Trophoblast cell (in vitro differentiated cells and primary cell): ENCODE results near the gene ODAD2.
"Not testable (repeated sequence)": the region's sequence is repeated elsewhere in the genome, so short reads cannot be mapped to it uniquely, and the experiment has no call there.

Experiments used
- DNase-seq, 2 donors: peaks; one replicate each; pipeline ENCODE4 v3.0.0-alpha.2; 2016
- H2AFZ ChIP-seq: 2 replicates; pipeline ENCODE4 v1.6.1; 2013; ENCODE audit warnings: low read length, moderate library complexity, mild to moderate bottlenecking; ENCODE audit not compliant: insufficient read depth, poor library complexity
- H2AK5ac ChIP-seq: 2 replicates; pipeline ENCODE4 v1.6.1; 2013; ENCODE audit warnings: mild to moderate bottlenecking, low read length
- H2BK120ac ChIP-seq: 2 replicates; pipeline ENCODE4 v1.6.1; 2013; ENCODE audit warnings: low read length, mild to moderate bottlenecking, moderate library complexity; ENCODE audit not compliant: insufficient read depth, poor library complexity
- H2BK12ac ChIP-seq: 2 replicates; pipeline ENCODE4 v1.6.1; 2013; ENCODE audit warnings: mild to moderate bottlenecking, low read length, moderate library complexity
- H2BK5ac ChIP-seq: 2 replicates; pipeline ENCODE4 v1.6.1; 2013; ENCODE audit warnings: low read length, low read depth, moderate library complexity, mild to moderate bottlenecking; ENCODE audit not compliant: poor library complexity
- H3K14ac ChIP-seq: 2 replicates; pipeline ENCODE4 v1.6.1; 2013; ENCODE audit warnings: mild to moderate bottlenecking, low read length
- H3K18ac ChIP-seq: 2 replicates; pipeline ENCODE4 v1.6.1; 2013; ENCODE audit warnings: mild to moderate bottlenecking, low read length
- H3K23ac ChIP-seq: 2 replicates; pipeline ENCODE4 v1.6.1; 2013; ENCODE audit warnings: low read length
- H3K27ac ChIP-seq: 2 replicates; pipeline ENCODE4 v1.5.1; 2013; ENCODE audit warnings: low read depth, mild to moderate bottlenecking, inconsistent platforms, low read length, moderate library complexity
- H3K27me3 ChIP-seq: 2 replicates; pipeline ENCODE4 v1.6.1; 2013; ENCODE audit warnings: inconsistent platforms, mild to moderate bottlenecking, low read length, moderate library complexity; ENCODE audit not compliant: insufficient read depth
- H3K36me3 ChIP-seq, 2 experiments: 1 replicate in 1 of 2; 2 replicates in 1 of 2; pipeline ENCODE4 v1.6.1; 2013; ENCODE audit warnings: low read length in 2 of 2, mild to moderate bottlenecking in 2 of 2, moderate library complexity in 1 of 2; ENCODE audit not compliant: insufficient read depth in 2 of 2, control insufficient read depth in 1 of 2
- H3K4ac ChIP-seq: 2 replicates; pipeline ENCODE4 v1.6.1; 2013; ENCODE audit warnings: low read depth, mild to moderate bottlenecking, low read length, moderate library complexity
- H3K4me1 ChIP-seq, 2 experiments: 1 replicate in 1 of 2; 2 replicates in 1 of 2; pipeline ENCODE4 v1.6.1; 2013; ENCODE audit warnings: low read length in 2 of 2, mild to moderate bottlenecking in 2 of 2, moderate library complexity in 1 of 2; ENCODE audit not compliant: insufficient read depth in 2 of 2, control insufficient read depth in 1 of 2
- H3K4me2 ChIP-seq: 2 replicates; pipeline ENCODE4 v1.6.1; 2013; ENCODE audit warnings: inconsistent platforms, mild to moderate bottlenecking, low read length, moderate library complexity
- H3K4me3 ChIP-seq: 2 replicates; pipeline ENCODE4 v1.5.1; 2013; ENCODE audit warnings: mild to moderate bottlenecking, low read depth, low read length, inconsistent platforms
- H3K79me1 ChIP-seq: one replicate; pipeline ENCODE4 v1.6.1; 2013; ENCODE audit warnings: low read length
- H3K79me2 ChIP-seq: 2 replicates; pipeline ENCODE4 v1.6.1; 2013; ENCODE audit warnings: low read length, mild to moderate bottlenecking; ENCODE audit not compliant: control insufficient read depth, insufficient read depth, poor library complexity
- H3K9ac ChIP-seq: 2 replicates; pipeline ENCODE4 v1.6.1; 2013; ENCODE audit warnings: mild to moderate bottlenecking, low read length
- H3K9me3 ChIP-seq: 2 replicates; pipeline ENCODE4 v1.6.1; 2013; ENCODE audit warnings: low read depth, mild to moderate bottlenecking, control low read depth, inconsistent platforms, low read length; ENCODE audit not compliant: insufficient read depth
- H4K12ac ChIP-seq: 2 replicates; pipeline ENCODE4 v1.6.1; 2013; ENCODE audit warnings: low read depth, mild to moderate bottlenecking, low read length, moderate library complexity
- H4K8ac ChIP-seq: 2 replicates; pipeline ENCODE4 v1.6.1; 2013; ENCODE audit warnings: low read depth, mild to moderate bottlenecking, low read length, moderate library complexity
- H4K91ac ChIP-seq: one replicate; pipeline ENCODE4 v1.6.1; 2013; ENCODE audit warnings: low read depth, mild to moderate bottlenecking, low read length, moderate library complexity
- WGBS: extraction: QIAGEN DNeasy Blood & Tissue Kit; methylation state at CpG from one replicate; pipeline ENCODE4 v1.1.7; 2013; ENCODE audit warnings: missing lambda C conversion rate; ENCODE audit not compliant: insufficient read length, insufficient coverage; ENCODE audit errors: extremely low coverage; 5-methylcytosine and 5-hydroxymethylcytosine counted together

Gene ODAD2

DNA sequence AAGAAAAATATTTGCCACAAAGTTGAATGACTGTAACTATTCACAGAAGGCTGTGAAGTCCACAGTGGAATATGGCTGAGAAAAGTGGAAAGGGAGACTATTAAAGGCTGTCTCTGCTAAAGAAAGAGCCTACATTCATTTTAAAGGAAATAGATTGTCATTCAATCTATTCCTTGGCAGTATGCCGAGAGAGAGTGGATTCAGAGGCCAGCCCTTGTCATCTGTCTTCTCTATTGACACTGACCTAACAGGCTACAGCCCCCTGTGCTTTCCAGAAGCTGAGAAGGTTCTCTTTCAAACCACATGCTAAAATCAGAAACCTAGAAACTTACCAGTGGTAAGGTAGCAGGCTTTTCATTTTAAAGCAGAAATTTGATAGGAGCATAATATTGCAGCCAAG, 12.1 kb downstream of the ODAD2 start:
- Histone ChIP-seq H3K23ac (no peak overlapping the region), H3K4ac (no peak overlapping the region), H3K79me1 (no peaks in the 10 kb centered on the region), H3K18ac (no peak overlapping the region), H3K4me2 (no peak overlapping the region), H3K27ac (no peak overlapping the region), H3K9ac (no peak overlapping the region), H3K4me3 (no peak overlapping the region), H3K14ac (no peak overlapping the region), H3K4me1 (no peaks in the 10 kb centered on the region), H4K12ac (no peak overlapping the region), H2AK5ac (no peak overlapping the region), H3K9me3 (no peaks in the 10 kb centered on the region), H2BK12ac (no peak overlapping the region), H3K79me2 (no peaks in the 10 kb centered on the region), H4K8ac (no peak overlapping the region), H2BK5ac (no peak overlapping the region), H4K91ac (no peak overlapping the region), H3K27me3 (no peaks in the 10 kb centered on the region), H3K36me3 (no peaks in the 10 kb centered on the region), H2AFZ (no peak overlapping the region), H2BK120ac (no peak overlapping the region)
- WGBS, result no CpG with 5 or more reads among the region's 1 CpG
- DNase-seq, result no peak

DNA sequence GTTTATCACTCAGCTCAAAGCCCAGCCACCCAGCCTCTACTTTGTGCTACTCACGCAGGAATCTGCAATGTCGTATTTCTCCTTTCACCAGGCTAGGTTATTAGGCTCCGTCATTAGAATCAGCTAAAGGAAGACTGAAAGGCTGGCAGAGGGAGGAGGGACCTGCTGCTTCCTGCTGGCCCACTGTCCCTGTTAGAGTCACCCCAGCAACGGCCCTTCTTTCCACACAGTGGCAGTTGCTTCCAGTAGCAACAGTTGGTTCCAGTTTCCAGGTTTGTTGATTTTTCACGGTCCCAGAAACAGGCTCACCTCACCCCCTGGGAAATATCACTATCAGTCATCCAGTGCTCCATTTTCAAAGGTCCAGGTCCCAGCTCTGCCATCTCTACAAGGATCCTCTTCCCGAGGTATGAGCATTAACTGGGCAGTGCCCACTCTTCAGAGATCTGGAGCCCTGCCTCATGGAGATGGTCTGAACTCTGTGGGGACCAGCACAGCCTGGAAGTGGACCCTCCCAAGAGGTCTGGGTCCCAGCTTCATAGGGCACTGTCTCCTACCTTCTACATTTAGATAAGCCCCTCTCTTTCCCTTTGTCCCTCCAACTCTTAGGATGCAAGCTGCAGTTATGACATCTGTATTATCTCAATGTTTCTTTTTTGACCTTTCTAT, 15.9 kb downstream of the ODAD2 start:
- H3K4me2 ChIP-seq, result no peak overlapping the region
- no peak overlapping the region for H2AK5ac ChIP-seq
- H3K36me3 ChIP-seq, result no peaks in the 10 kb centered on the region
- H3K4ac ChIP-seq, result no peak overlapping the region
- DNase-seq, result no peak
- no peak overlapping the region for H3K14ac ChIP-seq
- no peak overlapping the region for H3K18ac ChIP-seq
- H3K79me2 ChIP-seq, result no peaks in the 10 kb centered on the region
- H3K9me3 ChIP-seq, result no peaks in the 10 kb centered on the region
- no peak overlapping the region for H2BK120ac ChIP-seq
- no peak overlapping the region for H2AFZ ChIP-seq
- H3K27me3 ChIP-seq, result no peaks in the 10 kb centered on the region
- no peak overlapping the region for H3K9ac ChIP-seq
- H4K91ac ChIP-seq, result no peak overlapping the region
- H3K4me1 ChIP-seq, result no peaks in the 10 kb centered on the region
- H3K4me3 ChIP-seq, result no peak overlapping the region
- no peak overlapping the region for H2BK5ac ChIP-seq
- H4K8ac ChIP-seq, result no peak overlapping the region
- no peak overlapping the region for H3K27ac ChIP-seq
- no CpG with 5 or more reads among the region's 6 CpGs for WGBS
- H4K12ac ChIP-seq, result no peak overlapping the region
- H2BK12ac ChIP-seq, result no peak overlapping the region
- H3K23ac ChIP-seq, result no peak overlapping the region
- H3K79me1 ChIP-seq, result no peaks in the 10 kb centered on the region

DNA sequence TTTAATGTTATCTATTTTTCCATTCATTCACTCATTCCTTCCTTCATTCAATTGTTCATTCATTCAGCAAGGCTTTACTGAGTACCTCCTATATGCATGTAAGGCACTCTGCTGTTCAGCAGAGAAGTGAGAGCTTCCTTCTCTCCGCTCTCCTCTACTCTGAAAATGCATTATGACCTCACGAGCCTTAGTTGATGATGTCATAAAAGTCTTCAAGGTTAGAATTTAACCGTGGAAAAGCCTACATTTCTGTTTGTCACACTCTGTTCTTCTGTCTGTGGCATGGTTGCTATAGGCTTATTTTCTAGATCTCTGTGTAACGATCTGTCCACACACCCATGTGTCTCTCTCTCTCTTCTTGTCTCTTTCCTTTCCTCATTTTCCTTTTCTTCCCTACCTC, 17.1 kb downstream of the ODAD2 start:
- H2BK12ac ChIP-seq, result no peak overlapping the region
- no peak overlapping the region for H2BK5ac ChIP-seq
- no peak overlapping the region for H2AFZ ChIP-seq
- WGBS, result no CpG with 5 or more reads among the region's 4 CpGs
- no peak overlapping the region for H3K4me2 ChIP-seq
- H3K79me2 ChIP-seq, result no peaks in the 10 kb centered on the region
- H4K12ac ChIP-seq, result no peak overlapping the region
- H3K23ac ChIP-seq, result no peak overlapping the region
- no peak overlapping the region for H3K4me3 ChIP-seq
- H3K4me1 ChIP-seq, result no peaks in the 10 kb centered on the region
- H3K9me3 ChIP-seq, result no peaks in the 10 kb centered on the region
- H3K18ac ChIP-seq, result no peak overlapping the region
- H4K8ac ChIP-seq, result no peak overlapping the region
- H4K91ac ChIP-seq, result no peak overlapping the region
- H3K27me3 ChIP-seq, result no peaks in the 10 kb centered on the region
- H2BK120ac ChIP-seq, result no peak overlapping the region
- no peak overlapping the region for H2AK5ac ChIP-seq
- DNase-seq, result no peak
- no peak overlapping the region for H3K9ac ChIP-seq
- H3K14ac ChIP-seq, result no peak overlapping the region
- no peaks in the 10 kb centered on the region for H3K79me1 ChIP-seq
- H3K36me3 ChIP-seq, result no peaks in the 10 kb centered on the region
- no peak overlapping the region for H3K4ac ChIP-seq
- no peak overlapping the region for H3K27ac ChIP-seq

DNA sequence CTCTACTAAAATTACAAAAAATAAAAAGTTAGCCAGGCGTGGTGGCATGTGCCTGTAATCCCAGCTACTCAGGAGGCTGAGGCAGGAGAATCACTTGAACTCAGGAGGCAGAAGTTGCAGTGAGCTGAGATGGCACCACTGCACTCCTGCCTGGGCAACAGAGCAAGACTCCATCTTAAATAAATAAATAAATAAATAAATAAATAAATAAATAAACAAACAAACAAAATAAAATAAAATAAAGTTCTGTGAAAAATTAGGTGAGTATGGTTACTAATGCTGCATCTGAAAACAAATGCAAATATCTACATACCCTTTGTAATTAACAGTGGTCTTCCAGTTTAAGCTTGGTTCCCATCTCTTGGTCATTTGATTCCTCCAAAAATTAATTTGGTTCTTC, 28.1 kb downstream of the ODAD2 start:
- H2BK12ac ChIP-seq, H3K4me1 ChIP-seq, H3K4ac ChIP-seq, H3K18ac ChIP-seq, H2AK5ac ChIP-seq, H3K9me3 ChIP-seq, H2AFZ ChIP-seq, H2BK120ac ChIP-seq, H4K91ac ChIP-seq, H3K27me3 ChIP-seq, DNase-seq, H3K23ac ChIP-seq, H3K79me1 ChIP-seq, H4K12ac ChIP-seq, H2BK5ac ChIP-seq, H3K79me2 ChIP-seq, H4K8ac ChIP-seq, H3K4me3 ChIP-seq, H3K27ac ChIP-seq, H3K14ac ChIP-seq, H3K9ac ChIP-seq, H3K4me2 ChIP-seq, H3K36me3 ChIP-seq: not testable (repeated sequence)
- WGBS, result no CpG with 5 or more reads among the region's 1 CpG
